ENCODE data around the gene P2RY1.
A peak's percentile ranks its signal among the peaks of the same experiment; 100 is the strongest.

P2RY1 gene, protein sequence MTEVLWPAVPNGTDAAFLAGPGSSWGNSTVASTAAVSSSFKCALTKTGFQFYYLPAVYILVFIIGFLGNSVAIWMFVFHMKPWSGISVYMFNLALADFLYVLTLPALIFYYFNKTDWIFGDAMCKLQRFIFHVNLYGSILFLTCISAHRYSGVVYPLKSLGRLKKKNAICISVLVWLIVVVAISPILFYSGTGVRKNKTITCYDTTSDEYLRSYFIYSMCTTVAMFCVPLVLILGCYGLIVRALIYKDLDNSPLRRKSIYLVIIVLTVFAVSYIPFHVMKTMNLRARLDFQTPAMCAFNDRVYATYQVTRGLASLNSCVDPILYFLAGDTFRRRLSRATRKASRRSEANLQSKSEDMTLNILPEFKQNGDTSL

DNA sequence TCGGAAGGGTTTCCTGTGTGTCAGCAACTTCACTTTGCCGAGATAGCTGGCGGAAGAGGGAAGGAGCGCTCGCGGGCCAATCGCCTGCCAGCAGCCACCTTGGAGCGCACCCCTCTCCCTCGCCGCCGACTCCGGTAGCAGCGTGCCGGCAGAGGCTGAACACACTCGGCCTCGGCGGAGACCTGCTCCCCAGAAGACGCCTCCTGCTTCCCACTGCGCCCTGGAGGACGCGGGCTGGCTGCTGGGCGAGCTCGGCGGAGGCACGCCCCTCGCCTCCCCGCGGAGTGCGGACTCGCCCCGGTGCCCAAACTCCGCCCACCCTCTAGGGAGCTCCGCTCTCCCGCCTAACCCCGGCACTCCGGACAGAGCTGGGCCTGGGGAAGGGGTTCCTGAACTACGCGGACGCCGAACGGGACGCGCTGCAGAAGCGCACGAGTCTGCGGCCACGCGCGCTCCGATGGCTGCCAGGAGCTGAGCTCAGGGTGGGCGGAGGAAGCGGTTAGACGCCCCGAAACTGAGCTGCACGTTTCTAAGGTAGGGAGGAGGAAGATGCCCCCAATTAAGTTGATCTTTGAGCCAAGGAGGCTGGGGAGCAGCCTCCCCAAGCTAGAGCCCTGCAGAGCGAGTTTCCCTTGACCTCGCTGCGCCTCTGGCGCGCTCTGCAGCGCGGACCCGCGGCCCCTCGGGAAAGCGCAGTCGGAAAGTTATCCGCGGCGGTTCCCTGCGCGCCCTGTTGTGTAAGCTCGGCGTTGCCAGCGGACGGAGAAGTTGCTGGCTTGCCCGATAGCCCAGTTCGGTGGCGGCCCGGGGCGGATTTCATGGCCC, at the start of gene P2RY1:
P2RY1 (plus strand) TSS at position 356 of the 825 bp plus-strand sequence. CDS start 652 bp downstream, outside the sequence.
- DNase-seq (ENCODE audit: low spot score) = peak; percentile 31

DNA sequence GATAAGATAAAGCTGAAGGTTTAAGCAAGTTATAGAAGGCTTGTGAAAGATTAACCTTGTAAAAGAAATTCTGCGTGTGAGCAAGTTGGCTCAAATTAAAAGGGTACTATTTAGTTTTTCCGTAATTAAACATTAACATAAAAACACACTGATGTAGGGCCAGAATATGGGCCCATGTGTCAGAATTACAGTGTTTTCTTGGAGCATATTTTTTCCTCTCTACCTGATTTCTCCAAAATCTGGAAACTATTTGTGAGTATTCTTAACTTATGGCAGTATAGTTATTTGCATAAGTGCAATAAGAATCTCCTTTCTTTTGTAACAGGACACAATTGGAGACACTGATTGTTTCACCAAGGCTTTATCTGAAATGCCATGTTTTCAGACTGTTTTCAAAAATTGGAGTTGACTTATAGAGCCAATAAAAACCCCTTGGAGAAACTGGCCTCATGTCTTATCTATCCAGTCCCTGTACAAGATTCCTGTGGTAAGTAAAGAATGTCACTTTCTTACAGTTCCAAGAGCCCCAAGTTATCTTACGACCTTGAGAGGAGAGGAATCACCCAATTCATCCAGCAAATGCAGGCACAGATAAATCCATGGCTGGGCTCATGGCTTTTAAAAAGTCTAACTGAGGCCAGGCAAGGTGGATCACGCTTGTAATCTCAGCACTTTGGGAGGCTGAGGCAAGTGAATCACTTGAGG, 47.8 kb upstream of the P2RY1 start:
- no peak for DNase-seq (ENCODE audit: low spot score)

DNA sequence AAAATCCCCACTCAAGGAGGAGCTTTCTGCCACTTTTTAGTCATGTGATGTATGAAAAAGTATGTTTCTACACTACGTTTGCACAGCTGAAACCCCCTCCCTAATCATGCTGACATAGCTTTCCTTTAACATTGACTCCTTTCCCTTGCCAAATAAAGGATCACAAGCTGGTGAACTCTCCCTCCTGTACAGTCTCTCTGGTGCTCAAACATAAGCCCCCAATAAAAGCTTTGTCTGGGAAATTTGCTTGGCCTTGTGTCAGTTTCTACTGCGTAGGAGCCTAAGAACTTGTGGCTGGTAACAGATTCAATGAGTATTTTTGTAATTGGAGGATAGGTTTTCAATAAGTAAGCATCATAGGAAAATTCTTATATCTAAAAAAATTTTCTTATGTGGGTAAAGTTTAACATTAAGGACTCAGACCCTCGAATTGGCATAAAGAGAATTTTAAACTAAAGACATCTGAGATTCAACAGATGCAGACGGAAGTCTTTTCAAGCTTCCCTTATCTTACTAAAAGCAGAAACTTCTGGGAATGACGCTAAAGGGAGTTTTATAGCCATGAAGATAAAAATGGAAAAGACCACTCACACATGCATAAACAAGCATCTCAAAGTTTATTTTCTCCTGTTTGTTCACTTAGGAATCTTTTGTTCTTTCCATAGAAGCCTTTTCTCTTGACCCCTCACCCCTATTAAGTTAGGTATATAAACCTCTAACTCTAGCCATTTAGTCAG, 44.1 kb upstream of the P2RY1 start:
- no peak for DNase-seq (ENCODE audit: low spot score)

DNA sequence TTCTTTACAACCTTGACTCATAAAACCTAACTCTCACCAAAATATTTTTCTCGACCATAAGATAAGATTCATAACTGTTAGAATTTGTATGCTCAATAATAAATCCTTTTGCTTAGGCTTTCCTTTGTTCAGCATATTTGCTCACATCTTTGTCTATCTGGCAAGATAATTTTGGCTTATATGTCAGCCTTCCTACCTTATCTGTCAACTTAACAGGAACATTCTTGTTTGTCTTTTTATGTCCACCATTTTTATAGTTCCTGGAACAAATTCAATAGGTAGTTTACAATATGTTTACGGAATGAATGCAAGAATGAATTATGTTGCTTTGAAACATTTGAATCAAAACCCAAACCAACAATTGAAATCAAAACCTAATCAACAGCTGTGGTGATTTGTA, 41.0 kb upstream of the P2RY1 start:
- DNase-seq (ENCODE audit: low spot score) = no peak

DNA sequence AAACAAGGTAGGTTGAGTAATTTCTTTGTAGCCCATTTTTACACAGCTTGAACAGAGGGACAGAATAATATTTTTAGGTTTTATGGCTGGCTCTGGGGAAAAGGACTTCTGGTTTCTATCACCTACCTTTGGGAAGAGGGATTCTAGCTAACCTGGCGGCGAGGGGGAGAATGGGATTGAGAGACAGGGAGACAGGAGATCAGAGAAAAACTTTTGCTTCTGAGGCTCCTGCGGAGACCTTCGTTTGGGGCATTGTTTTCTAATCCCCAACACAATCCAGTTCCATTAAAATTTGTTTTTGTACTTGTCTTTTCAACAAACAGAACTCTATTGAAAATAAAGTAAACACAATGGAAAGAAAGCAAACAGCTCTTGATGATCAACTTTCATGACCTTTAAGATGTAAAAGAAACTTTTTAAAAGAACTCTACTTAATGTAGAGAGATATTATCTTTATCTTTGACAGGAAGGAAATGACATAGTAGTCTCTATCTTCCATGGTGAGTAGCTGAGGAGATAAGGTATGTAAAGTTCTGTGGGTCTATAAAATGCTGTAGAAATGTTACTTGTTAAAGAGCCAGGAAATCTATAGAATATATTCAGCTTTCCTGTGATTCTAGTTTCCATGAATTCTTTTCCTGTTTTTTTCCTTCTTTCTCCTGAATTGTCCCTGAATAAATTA, 37.0 kb upstream of the P2RY1 start:
- no peak for DNase-seq (ENCODE audit: low spot score)

DNA sequence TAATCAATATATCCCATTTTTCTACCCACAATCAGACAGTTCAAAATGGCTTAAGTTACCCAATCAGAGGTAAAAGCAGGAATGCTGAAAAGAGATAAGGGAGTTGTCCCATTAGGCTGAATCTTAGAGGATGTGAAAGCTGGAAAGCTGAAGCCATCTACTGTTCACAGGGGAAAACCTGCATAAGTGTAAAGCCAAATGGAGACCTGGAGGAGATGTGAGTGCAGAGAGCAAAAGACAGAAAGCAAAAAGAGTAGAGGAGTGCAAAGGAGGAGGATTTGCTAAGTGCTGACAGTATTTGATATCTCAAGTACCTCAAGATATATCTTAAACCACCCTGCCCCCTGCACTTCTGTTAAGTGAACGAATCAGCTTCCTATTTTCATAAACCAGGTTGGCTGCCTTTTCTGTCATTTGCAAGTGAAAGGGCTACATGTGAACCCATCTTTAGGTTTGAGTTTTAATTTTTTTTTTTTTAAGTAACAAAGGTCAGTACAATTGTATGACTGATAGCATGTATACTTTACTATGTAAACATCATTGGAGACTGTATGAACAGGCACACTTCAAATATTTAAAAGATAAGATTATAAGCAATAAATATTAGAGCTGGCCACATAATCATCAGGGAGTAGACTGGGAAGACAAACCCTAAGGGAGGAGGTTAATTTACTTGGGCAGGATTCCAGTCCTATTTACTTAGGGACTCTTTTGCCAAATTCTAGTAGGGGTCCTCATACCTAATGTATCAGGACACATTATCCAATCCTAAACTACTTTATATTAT, 22.8 kb upstream of the P2RY1 start:
- no peak for DNase-seq (ENCODE audit: low spot score)

DNA sequence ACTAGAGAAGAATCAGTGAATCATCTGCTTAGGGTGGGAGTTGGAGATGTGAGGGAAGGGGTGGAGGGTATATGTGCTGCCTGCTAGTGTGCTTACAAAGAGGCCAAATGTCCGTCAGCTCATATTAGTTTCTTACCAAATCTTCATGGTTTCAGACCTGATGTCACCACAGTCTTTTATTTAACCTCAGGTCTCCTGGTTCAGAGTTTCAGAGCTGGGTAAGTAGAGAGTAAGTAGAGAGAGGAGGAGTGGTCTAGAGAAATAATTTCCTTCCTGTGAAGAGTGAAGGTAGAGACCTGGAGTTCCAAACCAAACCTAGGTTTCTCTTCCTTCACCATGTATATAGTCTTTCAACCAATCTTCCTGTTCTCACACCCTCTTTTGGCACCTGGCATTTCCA, 17.5 kb upstream of the P2RY1 start:
- no peak for DNase-seq (ENCODE audit: low spot score)

DNA sequence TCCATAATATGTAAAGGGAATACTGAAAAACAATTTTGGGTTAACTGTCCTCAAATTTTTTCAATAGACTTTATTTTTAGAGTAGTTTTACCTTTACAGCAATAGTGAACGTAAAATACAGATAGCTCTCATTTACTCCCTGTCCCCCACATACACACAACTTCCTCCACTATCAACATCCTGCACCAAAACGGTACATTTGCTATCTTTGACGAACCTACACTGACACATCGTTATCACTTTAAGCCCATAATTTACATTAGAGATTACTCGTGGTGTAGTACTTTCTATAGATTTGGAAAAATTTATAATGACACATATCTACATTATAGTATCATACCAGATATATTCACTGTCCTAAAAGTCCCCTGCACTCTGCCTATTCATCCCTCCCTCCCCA, 16.9 kb upstream of the P2RY1 start:
- no peak for DNase-seq (ENCODE audit: low spot score)

DNA sequence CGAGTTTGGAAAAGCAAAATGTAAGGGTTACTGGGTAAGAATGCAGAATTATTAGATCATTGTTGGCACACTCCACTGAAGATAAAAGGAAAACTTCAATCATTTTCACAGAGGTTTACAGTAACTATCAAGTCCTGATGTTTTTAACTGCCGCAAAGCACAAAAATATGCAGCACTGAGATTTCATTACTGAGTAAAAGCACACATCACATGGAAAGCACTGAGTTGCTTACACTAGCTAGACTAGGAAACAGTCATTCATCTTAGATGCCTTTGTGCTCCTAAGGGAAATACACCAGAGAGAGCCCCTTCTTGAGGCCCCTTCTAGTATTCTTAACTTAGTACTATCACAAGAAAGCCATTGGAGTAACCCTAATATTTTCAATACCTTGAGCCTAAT, 11.8 kb upstream of the P2RY1 start:
- no peak for DNase-seq (ENCODE audit: low spot score)

DNA sequence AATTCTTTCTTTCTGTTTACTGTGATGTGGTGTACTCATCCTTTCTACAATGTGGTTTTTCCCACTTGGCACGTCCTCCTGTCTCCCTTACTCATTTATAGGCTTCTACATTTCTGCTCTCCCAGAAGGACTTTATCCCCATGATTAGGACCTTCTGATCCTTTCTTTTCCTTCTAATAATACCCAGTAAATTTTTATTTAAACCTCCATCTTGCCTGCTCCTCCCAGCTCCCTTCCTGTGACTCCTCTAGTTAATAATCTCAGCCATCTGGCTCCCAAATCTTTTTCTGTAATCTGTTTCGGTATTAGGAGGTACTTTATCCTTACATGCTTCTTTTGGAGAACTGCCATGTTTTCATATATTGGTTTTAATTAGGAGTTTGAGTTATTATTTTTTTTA, 11.2 kb upstream of the P2RY1 start:
- no peak for DNase-seq (ENCODE audit: low spot score)

DNA sequence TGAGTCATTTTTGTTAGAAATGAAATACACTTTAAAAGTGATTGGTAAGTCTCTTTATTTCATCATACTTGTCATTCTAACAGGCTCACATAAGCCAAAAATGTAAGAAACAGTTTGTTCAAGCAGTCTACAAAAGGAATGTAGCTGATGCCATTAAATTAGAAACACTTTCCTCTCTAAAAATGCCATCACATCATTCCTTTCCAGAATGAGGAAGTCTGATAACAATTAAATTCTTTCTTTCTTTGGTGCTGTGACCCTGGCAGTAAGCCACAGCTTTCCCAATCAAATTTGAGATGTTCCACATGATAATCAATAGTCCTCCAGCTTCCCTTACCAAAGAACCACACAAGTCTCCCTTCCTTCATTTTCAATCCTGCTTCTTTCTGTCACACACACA, 9.4 kb upstream of the P2RY1 start:
- DNase-seq (ENCODE audit: low spot score) = no peak

DNA sequence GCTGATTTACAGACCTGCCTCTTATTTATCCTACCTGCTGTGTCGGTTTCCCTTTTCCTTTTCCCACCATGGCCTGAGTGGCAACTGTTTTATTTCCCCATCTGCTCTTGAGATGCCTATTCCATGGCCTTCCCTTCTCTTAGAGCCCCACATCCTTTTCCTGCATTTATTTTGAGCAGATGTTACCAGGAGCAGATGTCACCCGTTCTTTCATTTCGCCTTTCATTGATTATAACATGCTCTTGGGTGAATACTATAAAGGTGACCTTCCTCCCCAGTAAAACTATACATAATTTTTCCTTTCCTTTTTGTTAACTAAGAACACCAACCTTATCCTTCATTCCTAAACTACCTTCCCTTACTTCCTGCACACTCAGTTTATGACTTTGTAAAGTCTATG, 8.5 kb upstream of the P2RY1 start:
- no peak for DNase-seq (ENCODE audit: low spot score)

DNA sequence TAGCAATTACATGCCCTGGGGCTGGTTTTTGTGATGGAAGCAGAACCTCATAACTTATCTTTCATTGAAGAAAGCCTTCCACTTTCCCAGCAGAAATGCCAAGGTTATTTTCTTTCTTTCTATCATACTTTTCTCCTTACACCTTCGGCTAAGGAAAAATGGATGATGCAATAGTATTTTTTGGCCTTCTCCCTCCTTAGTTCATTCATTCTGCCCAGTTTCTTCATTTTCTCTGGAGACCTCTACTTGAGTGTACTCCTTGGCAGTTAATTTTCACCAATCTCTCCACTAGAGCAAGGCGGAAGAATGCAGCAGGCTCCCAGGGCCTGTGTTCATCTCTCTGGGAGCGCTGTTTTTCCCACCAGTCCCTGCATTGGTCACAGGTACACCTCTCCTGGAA, 7.6 kb upstream of the P2RY1 start:
- no peak for DNase-seq (ENCODE audit: low spot score)

DNA sequence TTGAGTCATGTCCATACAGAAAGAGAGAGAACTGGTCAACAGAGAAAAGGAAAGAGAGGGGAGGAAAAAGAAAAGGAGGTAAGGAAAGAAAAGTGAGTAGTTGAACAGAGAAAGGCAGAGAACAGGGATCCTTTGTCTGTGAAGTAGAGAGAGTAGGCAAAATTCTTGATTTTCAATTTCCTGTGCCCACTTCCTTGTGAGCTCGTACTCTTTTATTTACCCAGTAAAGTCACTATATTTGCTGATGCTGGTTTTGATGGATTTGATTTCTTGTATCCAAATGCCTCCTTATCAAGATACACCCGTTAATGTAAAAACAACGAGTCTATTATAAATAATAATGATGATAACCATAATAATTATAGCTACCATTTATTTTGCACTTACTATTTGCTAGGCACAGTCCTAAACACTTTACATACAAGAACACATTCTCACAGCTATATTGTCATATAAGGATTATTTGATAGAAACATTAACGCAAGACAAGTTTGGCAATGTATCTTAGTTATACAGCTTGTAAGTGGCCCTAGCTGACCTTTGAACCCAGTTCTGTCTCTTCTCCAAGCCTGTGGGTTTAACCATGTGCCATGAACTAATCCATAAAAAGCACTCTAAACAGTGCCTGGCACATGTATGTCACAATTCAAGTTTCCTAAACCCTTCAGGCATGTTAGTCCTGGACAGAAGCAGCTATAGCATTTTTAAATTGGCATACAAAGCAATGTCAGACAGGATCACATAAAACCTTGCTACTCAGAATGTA, 6.7 kb upstream of the P2RY1 start:
- DNase-seq (ENCODE audit: low spot score) = no peak

DNA sequence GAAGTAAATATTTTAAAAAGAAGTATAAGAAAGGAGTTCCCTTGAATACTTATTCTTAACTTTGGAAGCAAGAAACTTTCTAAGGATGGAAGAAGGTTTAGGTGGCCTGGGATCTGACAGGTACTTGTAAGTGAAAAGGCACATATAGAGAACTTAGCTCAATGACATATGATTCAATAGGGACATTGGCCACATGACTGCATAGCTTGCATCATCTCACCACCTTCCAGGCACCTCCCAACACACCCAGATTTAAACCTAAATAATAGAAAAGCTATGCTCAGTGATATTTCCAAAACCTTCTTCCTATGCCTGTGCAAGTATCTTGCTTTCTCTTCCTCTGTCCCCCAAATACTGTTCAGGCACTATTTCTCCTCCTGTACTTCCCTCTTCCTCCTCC, 4.7 kb upstream of the P2RY1 start:
- no peak for DNase-seq (ENCODE audit: low spot score)

DNA sequence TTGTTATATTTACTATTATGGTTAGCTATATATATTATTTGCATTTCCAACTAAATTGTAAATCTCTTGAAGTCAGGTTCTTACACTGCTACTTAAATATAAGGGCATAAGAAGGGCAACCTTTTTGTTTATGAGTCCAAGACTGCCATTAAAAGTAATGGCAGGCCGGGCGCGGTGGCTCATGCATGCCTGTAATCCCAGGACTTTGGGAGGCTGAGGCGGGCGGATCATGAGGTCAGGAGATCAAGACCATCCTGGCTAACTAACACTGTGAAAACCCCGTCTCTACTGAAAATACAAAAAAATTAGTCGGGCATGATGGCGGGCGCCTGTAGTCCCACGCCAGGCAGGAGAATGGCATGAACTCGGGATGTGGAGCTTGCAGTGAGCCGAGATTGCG, 2.9 kb upstream of the P2RY1 start:
- DNase-seq (ENCODE audit: low spot score) = no peak

DNA sequence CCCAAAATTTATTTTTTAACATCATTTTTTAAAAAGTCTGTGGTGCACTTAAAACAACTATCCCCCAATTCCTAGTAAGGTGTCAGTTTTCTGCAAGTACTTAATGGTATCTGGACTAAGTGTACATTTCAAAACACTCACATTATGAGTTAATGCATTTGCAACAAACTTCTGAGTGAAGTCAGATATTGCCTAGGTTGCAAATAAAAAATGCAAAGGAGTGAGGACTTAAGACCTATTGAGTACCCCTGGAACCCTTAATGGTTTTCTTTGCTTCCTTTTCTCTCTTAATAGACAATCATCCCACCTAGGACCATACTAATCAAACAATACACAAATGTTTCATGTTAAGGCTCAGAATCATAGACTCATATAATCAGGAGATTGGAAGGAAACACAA, 1.8 kb upstream of the P2RY1 start:
- DNase-seq (ENCODE audit: low spot score) = no peak

DNA sequence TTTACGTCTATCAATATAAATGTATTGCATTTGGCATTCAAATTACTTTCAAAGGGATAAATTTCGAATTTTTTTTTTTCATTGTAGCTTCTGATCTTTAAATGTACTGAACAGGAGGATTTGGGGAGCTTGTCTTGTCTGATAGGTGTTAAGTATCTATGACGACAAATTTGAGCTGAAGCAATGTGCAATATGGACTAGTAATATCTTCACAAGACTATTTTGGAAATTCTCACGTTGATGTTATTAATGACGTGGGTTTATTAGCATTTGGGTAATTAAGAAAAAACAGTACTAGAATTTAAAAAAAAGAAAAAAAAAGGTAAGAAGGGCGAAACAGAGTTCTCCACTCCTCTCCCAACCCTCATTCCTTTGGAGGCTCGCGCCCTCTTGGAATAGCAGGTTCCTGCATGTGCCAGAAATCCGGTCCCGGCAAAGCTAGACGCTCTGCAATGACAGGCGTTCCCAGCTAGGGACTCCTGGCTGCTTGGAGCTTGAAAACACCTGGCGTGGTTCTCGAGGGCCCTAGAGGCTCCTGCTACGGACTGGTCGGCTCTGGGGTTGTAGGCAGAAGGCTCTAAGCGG, 648 bp upstream of the P2RY1 start:
- peak; percentile 29 for DNase-seq (ENCODE audit: low spot score)

DNA sequence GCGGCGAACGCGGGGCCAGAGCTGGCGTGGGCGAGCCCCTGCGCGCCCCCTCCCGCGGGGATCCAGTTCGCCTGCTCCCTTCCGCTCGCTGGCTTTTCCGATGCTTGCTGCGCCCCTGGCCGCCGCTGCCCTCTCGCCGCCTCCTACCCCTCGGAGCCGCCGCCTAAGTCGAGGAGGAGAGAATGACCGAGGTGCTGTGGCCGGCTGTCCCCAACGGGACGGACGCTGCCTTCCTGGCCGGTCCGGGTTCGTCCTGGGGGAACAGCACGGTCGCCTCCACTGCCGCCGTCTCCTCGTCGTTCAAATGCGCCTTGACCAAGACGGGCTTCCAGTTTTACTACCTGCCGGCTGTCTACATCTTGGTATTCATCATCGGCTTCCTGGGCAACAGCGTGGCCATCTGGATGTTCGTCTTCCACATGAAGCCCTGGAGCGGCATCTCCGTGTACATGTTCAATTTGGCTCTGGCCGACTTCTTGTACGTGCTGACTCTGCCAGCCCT, 721 bp downstream of the P2RY1 start:
- DNase-seq (ENCODE audit: low spot score) = no peak
